K562 (cell line): ENCODE data around the gene GXYLT2. TPM values are rescaled to one million over a fixed set of nuclear protein-coding genes. Genes with fewer than 3 reads are reported as not detected.

Source experiments
- ATAC-seq: fragments of 200-7000 bp; cut with Tn5 transposase; 3 replicates; pipeline ENCODE4 v1.9.1; 2020; ENCODE audit warnings: moderate library complexity
- BruUV-seq: library from RNA; stranded (reverse); fragments of 400-500 nt; replicated peaks from 2 replicates; lab custom pipeline; 2021; lab: Mats Ljungman, UMichigan
- CTCF ChIA-PET: fragments of 300-600 bp; formaldehyde crosslinking; extraction: SDS; loops from one replicate; lab custom pipeline; 2021; ENCODE audit warnings: low intra/inter-chr PET ratio; lab: Yijun Ruan, JAX
- POLR2A ChIA-PET: fragments of 300-600, 350-650 bp; sonication (Branson Sonifier 250); formaldehyde crosslinking; extraction: SDS; loops from one replicate; lab custom pipeline; 2021; ENCODE audit warnings: antibody characterized with exemption, inconsistent platforms; lab: Yijun Ruan, JAX
- DNase-seq, 4 experiments: peaks; one replicate each; pipeline versions ENCODE4 v3.0.0 to v3.0.0-alpha.2; 2011 to 2018; ENCODE audit warnings: low spot score in 3 of 4, mixed read lengths in 3 of 4; ENCODE audit errors: extremely low read depth in 1 of 4
- FAIRE-seq: peaks from 2 replicates; lab custom pipeline; 2011; peaks lifted over from hg19 to GRCh38; lab: Jason Lieb, UNC
- H2AFZ ChIP-seq: 2 replicates; pipeline ENCODE4 v1.6.0; 2011; ENCODE audit warnings: low read depth, low read length, control low read depth, inconsistent platforms
- H3K27ac ChIP-seq: fragments of 200-600 bp; 3 replicates; pipeline ENCODE4 v1.8.0; 2011; ENCODE audit warnings: low read depth, mild to moderate bottlenecking, control low read depth, inconsistent platforms, low read length, moderate library complexity, mixed read lengths; ENCODE audit errors: extremely low read depth
- H3K27me3 ChIP-seq, 2 experiments: fragments of 300-600 bp in 1 of 2; 2 replicates in 1 of 2; 3 replicates in 1 of 2; pipeline versions ENCODE4 v1.6.0 to v1.8.0; 2011; ENCODE audit warnings: inconsistent platforms in 2 of 2, low read length in 2 of 2, mild to moderate bottlenecking in 1 of 2, mixed read lengths in 1 of 2, moderate library complexity in 1 of 2; ENCODE audit not compliant: control insufficient read depth in 2 of 2, insufficient read depth in 2 of 2
- H3K36me3 ChIP-seq: fragments of 300-600 bp; 3 replicates; pipeline ENCODE4 v1.8.0; 2011; ENCODE audit warnings: mild to moderate bottlenecking, low read length, inconsistent platforms; ENCODE audit not compliant: control insufficient read depth, insufficient read depth
- H3K4me1 ChIP-seq, 2 experiments: fragments of 200-600 bp in 1 of 2; replicated peaks in 1 of 2; 2 replicates in 1 of 2; 3 replicates in 1 of 2; pipeline versions ENCODE4 v1.5.1 to v1.8.0; 2011; ENCODE audit warnings: inconsistent platforms in 2 of 2, low read length in 2 of 2, mild to moderate bottlenecking in 1 of 2, mixed read lengths in 1 of 2, moderate library complexity in 1 of 2; ENCODE audit not compliant: control insufficient read depth in 2 of 2, insufficient read depth in 2 of 2
- H3K4me2 ChIP-seq: 2 replicates; pipeline ENCODE4 v1.6.1; 2011; ENCODE audit warnings: low read length, control low read depth, inconsistent platforms, mixed read lengths; ENCODE audit not compliant: insufficient read depth
- H3K4me3 ChIP-seq: fragments of 200-600 bp; sonication (generic), shearing (Covaris generic); 2 replicates; pipeline ENCODE4 v1.5.1; 2016; ENCODE audit warnings: control low read depth, inconsistent platforms
- H3K79me2 ChIP-seq: fragments of 200-600 bp; 3 replicates; pipeline ENCODE4 v1.8.0; 2011; ENCODE audit warnings: low read length, inconsistent platforms; ENCODE audit not compliant: control insufficient read depth, insufficient read depth
- H3K9ac ChIP-seq, 2 experiments: 2 replicates each; pipeline versions ENCODE4 v1.6.0 to v1.6.1; 2011; ENCODE audit warnings: low read depth in 2 of 2, low read length in 2 of 2, control low read depth in 1 of 2, inconsistent platforms in 1 of 2, mild to moderate bottlenecking in 1 of 2, mixed read lengths in 1 of 2; ENCODE audit not compliant: insufficient read depth in 1 of 2
- H3K9me1 ChIP-seq: one replicate; pipeline ENCODE4 v1.6.0; 2011; ENCODE audit warnings: inconsistent platforms, mild to moderate bottlenecking, low read length, moderate library complexity; ENCODE audit not compliant: control insufficient read depth, insufficient read depth
- H3K9me3 ChIP-seq: replicated peaks from 2 replicates; pipeline ENCODE4 v1.5.1; 2011; ENCODE audit warnings: low read depth, low read length, inconsistent platforms; ENCODE audit not compliant: control insufficient read depth, insufficient read depth
- H4K20me1 ChIP-seq: replicated peaks from 2 replicates; pipeline ENCODE4 v1.6.1; 2011; ENCODE audit warnings: low read length, inconsistent platforms, mixed read lengths; ENCODE audit not compliant: control insufficient read depth, insufficient read depth
- AFF1 ChIP-seq, 2 experiments: fragments of 450-650 bp; IDR thresholded peaks; 2 replicates each; pipeline ENCODE4 v1.6.1; 2018; ENCODE audit warnings: mild to moderate bottlenecking in 2 of 2, low read depth in 1 of 2; ENCODE audit not compliant: partially characterized antibody in 2 of 2
- BMI1 ChIP-seq: fragments of 150-350 bp; IDR thresholded peaks from 2 replicates; pipeline ENCODE4 v1.6.1; 2014; ENCODE audit warnings: low read length
- CBX1 ChIP-seq: sonication (generic); IDR thresholded peaks from 2 replicates; pipeline ENCODE4 v1.6.1; 2016; ENCODE audit warnings: antibody characterized with exemption, low read depth, mild to moderate bottlenecking
- EGR1 ChIP-seq: fragments of 450-650 bp; conservative IDR thresholded peaks from 2 replicates; pipeline ENCODE4 v1.6.1; 2017; ENCODE audit warnings: mild to moderate bottlenecking
- MTF1 ChIP-seq: fragments of 250-450 bp; sonication (Bioruptor Pico); IDR thresholded peaks from 2 replicates; pipeline ENCODE4 v1.9.0; 2021; ENCODE audit warnings: moderate library complexity, mild to moderate bottlenecking, inconsistent platforms, borderline replicate concordance
- NKRF ChIP-seq: fragments of 450-650 bp; IDR thresholded peaks from 2 replicates; pipeline ENCODE4 v1.6.1; 2016; ENCODE audit warnings: borderline replicate concordance
- OTX1 ChIP-seq: fragments of 450-650 bp; formaldehyde crosslinking; IDR thresholded peaks from 2 replicates; pipeline ENCODE4 v1.4.0; 2022; ENCODE audit warnings: mild to moderate bottlenecking
- PHF21A ChIP-seq: fragments of 450-650 bp; IDR thresholded peaks from 2 replicates; pipeline ENCODE4 v1.6.1; 2017; ENCODE audit warnings: low read depth, borderline replicate concordance
- SNRNP70 ChIP-seq: fragments of 200-400 bp; formaldehyde crosslinking; optimal IDR thresholded peaks from 2 replicates; pipeline ENCODE3; 2017; ENCODE audit warnings: low read depth, low read length
- ZNF551 ChIP-seq: fragments of 250-450 bp; sonication (Bioruptor Pico); IDR thresholded peaks from 2 replicates; pipeline ENCODE4 v1.5.0; 2021; ENCODE audit warnings: mild to moderate bottlenecking, moderate library complexity
- WGBS: fragments of 100-300 bp; shearing (Covaris generic); methylation state at CpG from one replicate; pipeline ENCODE4 v1.1.6; 2016; ENCODE audit warnings: low coverage, mixed read lengths; ENCODE audit not compliant: insufficient coverage; ENCODE audit errors: missing lambda C conversion rate; 5-methylcytosine and 5-hydroxymethylcytosine counted together
- in situ Hi-C: fragments of 300-500 bp; cut with MboI; formaldehyde crosslinking; loops from 4 replicates; pipeline ENCODE4 v1.15.0; 2018; ENCODE audit warnings: inconsistent platforms, mixed read lengths
- intact Hi-C: fragments of 100-400 bp; cut with micrococcal nuclease; formaldehyde crosslinking; loops from 2 replicates; pipeline ENCODE4 v1.14.2; 2022
- polyA plus RNA-seq, 8 experiments: library from polyadenylated mRNA; depleted of rRNA in 4 of 8; stranded (reverse) in 5 of 8; unstranded in 3 of 8; fragments of >200 nt; fragmentation: Nextera tagmentation in 2 of 8; fragmentation: Illumina TruSeq in 1 of 8; extraction: Ambion mirVana in 2 of 8; extraction: Trizol in 1 of 8; gene quantifications; 2 replicates each; pipeline versions ENCODE4 v1.2.1 to v1.2.3, GENCODE V29; 2011 to 2014; ENCODE audit warnings: inconsistent platforms in 1 of 8, missing spikeins in 1 of 8
- total RNA-seq, 7 experiments: library from RNA; depleted of rRNA in 6 of 7; stranded (reverse); fragments of >200 nt in 6 of 7; fragmentation: Illumina TruSeq in 2 of 7; extraction: Trizol in 2 of 7; gene quantifications; 2 replicates each; pipeline versions ENCODE4 v1.2.1 to v1.2.3, GENCODE V29; 2011 to 2021; ENCODE audit warnings: low replicate concordance in 1 of 7
- TF ChIP-seq, protein P1 (sequence below): sonication (generic); formaldehyde crosslinking; IDR thresholded peaks from 2 replicates; pipeline ENCODE4 v1.8.1; 2023; ENCODE audit warnings: mild to moderate bottlenecking, missing genetic modification reagents

Gene GXYLT2
- total and polyA plus RNA-seq, 9 of the 15 experiments (the other 6 are each of a cell fraction or from before 2014, with no cell fraction given): 0.71 to 6.0 (median 3.3) TPM

DNA sequence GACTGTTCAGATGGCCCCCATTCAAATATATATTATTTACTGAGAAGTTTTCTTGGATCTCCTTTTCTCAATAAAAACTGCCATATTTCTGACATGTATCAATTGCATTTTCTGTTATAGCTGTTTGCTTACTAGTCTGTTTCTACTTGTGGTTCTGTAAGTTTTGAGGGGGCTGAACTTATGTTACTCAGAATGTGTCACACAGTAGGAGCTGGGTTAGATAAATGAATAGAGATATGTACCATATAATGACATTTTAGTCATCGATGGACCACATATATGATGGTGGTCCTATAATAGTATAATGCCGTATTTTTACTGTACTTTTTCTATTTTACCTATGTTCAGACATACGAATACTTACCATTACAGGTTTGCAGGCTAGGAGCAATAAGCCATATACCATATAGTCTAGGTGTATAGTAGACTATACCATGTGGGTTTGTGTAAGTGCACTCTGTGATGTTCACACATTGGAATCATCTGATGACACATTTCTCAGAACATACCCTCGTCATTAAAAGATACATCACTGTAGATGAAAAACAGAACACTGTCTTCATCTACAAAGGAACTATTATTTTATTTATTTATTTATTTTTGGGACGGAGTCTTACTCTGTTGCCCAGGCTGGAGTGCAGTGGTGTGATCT lies 131.1 kb downstream of the GXYLT2 start:
- ChIA-PET CTCF (no interaction called here), POLR2A (no interaction called here)
- Histone ChIP-seq H3K9me1 (no peaks in the 10 kb centered on the region), H3K27me3 (no peaks in the 10 kb centered on the region), H3K9me3 (no peaks in the 10 kb centered on the region), H3K4me2 (no peak overlapping the region), H3K4me1 (no peaks in the 10 kb centered on the region; a peak in 1 of 5 replicates), H3K4me3 (no peak overlapping the region), H3K36me3 (peaks cover 17% of the 10 kb centered on the region; the same call in 2 of the 3 replicates), H3K79me2 (peaks cover 99% of the 10 kb centered on the region), H3K27ac (no peak overlapping the region), H4K20me1 (peaks cover 18% of the 10 kb centered on the region), H3K9ac (no peak overlapping the region), H2AFZ (no peak overlapping the region)
- BruUV-seq: no TSS peak
- in situ Hi-C loops: no loop called here
- 86% methylated on average over 5 of the region's 5 CpGs for WGBS
- TF ChIP-seq CBX1: no peak
- no peak for TF ChIP-seq ZNF551 (CRISPR knock-in tag)
- TF ChIP-seq MTF1 (CRISPR knock-in tag): no peak
- TF ChIP-seq OTX1 (CRISPR knock-in tag): no peak
- TF ChIP-seq SNRNP70: no peak
- TF ChIP-seq, protein P1, sequence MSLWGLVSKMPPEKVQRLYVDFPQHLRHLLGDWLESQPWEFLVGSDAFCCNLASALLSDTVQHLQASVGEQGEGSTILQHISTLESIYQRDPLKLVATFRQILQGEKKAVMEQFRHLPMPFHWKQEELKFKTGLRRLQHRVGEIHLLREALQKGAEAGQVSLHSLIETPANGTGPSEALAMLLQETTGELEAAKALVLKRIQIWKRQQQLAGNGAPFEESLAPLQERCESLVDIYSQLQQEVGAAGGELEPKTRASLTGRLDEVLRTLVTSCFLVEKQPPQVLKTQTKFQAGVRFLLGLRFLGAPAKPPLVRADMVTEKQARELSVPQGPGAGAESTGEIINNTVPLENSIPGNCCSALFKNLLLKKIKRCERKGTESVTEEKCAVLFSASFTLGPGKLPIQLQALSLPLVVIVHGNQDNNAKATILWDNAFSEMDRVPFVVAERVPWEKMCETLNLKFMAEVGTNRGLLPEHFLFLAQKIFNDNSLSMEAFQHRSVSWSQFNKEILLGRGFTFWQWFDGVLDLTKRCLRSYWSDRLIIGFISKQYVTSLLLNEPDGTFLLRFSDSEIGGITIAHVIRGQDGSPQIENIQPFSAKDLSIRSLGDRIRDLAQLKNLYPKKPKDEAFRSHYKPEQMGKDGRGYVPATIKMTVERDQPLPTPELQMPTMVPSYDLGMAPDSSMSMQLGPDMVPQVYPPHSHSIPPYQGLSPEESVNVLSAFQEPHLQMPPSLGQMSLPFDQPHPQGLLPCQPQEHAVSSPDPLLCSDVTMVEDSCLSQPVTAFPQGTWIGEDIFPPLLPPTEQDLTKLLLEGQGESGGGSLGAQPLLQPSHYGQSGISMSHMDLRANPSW (CRISPR knock-in tag): no peak
- TF ChIP-seq PHF21A: no peak
- TF ChIP-seq BMI1: no peak
- no peak for TF ChIP-seq AFF1 (IDR thresholded peaks at IDR 0.05; ENCODE audit: low read depth in 1 of 2, partially characterized antibody in 2 of 2)
- TF ChIP-seq NKRF: no peak
- TF ChIP-seq EGR1: no peak
- no peak for ATAC-seq
- FAIRE-seq: no peak
- DNase-seq: no peak
- intact Hi-C loops: no loop called here
